Activated B cell treated with CpG ODN at 0.5 μM for 24 hours (primary cell): ENCODE data around the gene GDPD5. TPM values are rescaled to one million over a fixed set of nuclear protein-coding genes. Genes with fewer than 3 reads are reported as not detected.

ENCODE experiments used
- ATAC-seq: fragments of 200-7000 bp; cut with Tn5 transposase; one replicate; pipeline ENCODE4 v1.10.0; 2021; ENCODE audit warnings: low read depth, mild to moderate bottlenecking, moderate library complexity
- CTCF ChIA-PET: fragments of 350-600 bp; sonication (Branson Sonifier 250); formaldehyde crosslinking; loops from one replicate; lab custom pipeline; 2021; ENCODE audit warnings: antibody characterized with exemption; lab: Charles Lee
- POLR2A ChIA-PET: fragments of 350-600 bp; sonication (Branson Sonifier 250); formaldehyde crosslinking; loops from one replicate; lab custom pipeline; 2021; ENCODE audit warnings: antibody characterized with exemption; lab: Charles Lee
- DNase-seq: peaks from one replicate; pipeline ENCODE4 v3.0.0; 2022
- H3K27ac Mint-ChIP-seq: one replicate; pipeline ENCODE4 v1.8.0; 2020; ENCODE audit warnings: mixed read lengths
- H3K27me3 Mint-ChIP-seq: one replicate; pipeline ENCODE4 v1.8.0; 2021; ENCODE audit warnings: mixed read lengths
- H3K36me3 Mint-ChIP-seq: one replicate; pipeline ENCODE4 v1.8.0; 2021; ENCODE audit warnings: low read depth, mixed read lengths
- H3K4me1 Mint-ChIP-seq: one replicate; pipeline ENCODE4 v1.8.0; 2021; ENCODE audit warnings: mixed read lengths
- H3K4me3 Mint-ChIP-seq: one replicate; pipeline ENCODE4 v1.8.0; 2020; ENCODE audit warnings: mild to moderate bottlenecking, mixed read lengths
- H3K9me3 Mint-ChIP-seq: one replicate; pipeline ENCODE4 v1.8.0; 2020; ENCODE audit warnings: mixed read lengths
- CTCF ChIP-seq: fragments of 200-600 bp; IDR thresholded peaks from one replicate; pipeline ENCODE4 v1.8.0; 2022; ENCODE audit warnings: antibody characterized with exemption, mild to moderate bottlenecking
- intact Hi-C: fragments of 100-400 bp; cut with micrococcal nuclease; formaldehyde crosslinking; loops from one replicate; pipeline ENCODE4 v1.15.1; 2024
- total RNA-seq: library from RNA; stranded (reverse); gene quantifications from 2 replicates; pipeline ENCODE4 v1.2.3, GENCODE V29; 2022

GDPD5 gene
- total RNA-seq, 1 donor from 2014 or later: 22.2 TPM

- Mint-ChIP-seq H3K36me3 (peaks cover 10% of the 10 kb centered on the region), H3K4me3 (no peak overlapping the region), H3K27ac (no peak overlapping the region), H3K4me1 (peaks cover under 1% of the 10 kb centered on the region), H3K27me3 (no peaks in the 10 kb centered on the region), H3K9me3 (no peaks in the 10 kb centered on the region)
- intact Hi-C loops: no loop called here
- ChIA-PET POLR2A (no interaction called here), CTCF (no interaction called here)
- no peak for TF ChIP-seq CTCF
- no peak for DNase-seq
- ATAC-seq: no peak
Observed at GRCh38 chr11:75570559-75571139, 44.9 kb upstream of the GDPD5 start.

- intact Hi-C loops: no loop called here
- Mint-ChIP-seq H3K27me3 (no peaks in the 10 kb centered on the region), H3K9me3 (no peaks in the 10 kb centered on the region), H3K36me3 (peaks cover 10% of the 10 kb centered on the region), H3K4me1 (peaks cover 2% of the 10 kb centered on the region), H3K4me3 (no peak overlapping the region), H3K27ac (no peak overlapping the region)
- ATAC-seq (no peak), DNase-seq (no peak)
- ChIA-PET CTCF (no interaction called here), POLR2A (interaction anchor here (0.8 kb wide), 1 partner anchor 13 kb away, joined by 3 read pairs; no protein-coding TSS in a partner anchor)
- TF ChIP-seq CTCF: no peak
Observed at GRCh38 chr11:75568616-75569219, 43.0 kb upstream of the GDPD5 start.

- H3K9me3 Mint-ChIP-seq: no peaks in the 10 kb centered on the region
- intact Hi-C loops: no loop called here
- peaks cover 9% of the 10 kb centered on the region for H3K4me1 Mint-ChIP-seq
- no peak for DNase-seq
- TF ChIP-seq CTCF: no peak
- peaks cover 10% of the 10 kb centered on the region for H3K36me3 Mint-ChIP-seq
- ChIA-PET POLR2A (no interaction called here), CTCF (no interaction called here)
- no peaks in the 10 kb centered on the region for H3K27me3 Mint-ChIP-seq
- no peak for ATAC-seq
- no peak overlapping the region for H3K27ac Mint-ChIP-seq
- no peak overlapping the region for H3K4me3 Mint-ChIP-seq
Observed at GRCh38 chr11:75567971-75568370, 42.2 kb upstream of the GDPD5 start.

- CTCF ChIA-PET: no interaction called here
- Mint-ChIP-seq H3K27ac (no peak overlapping the region), H3K27me3 (no peaks in the 10 kb centered on the region), H3K4me3 (no peak overlapping the region), H3K4me1 (peaks cover 17% of the 10 kb centered on the region), H3K9me3 (no peaks in the 10 kb centered on the region), H3K36me3 (peaks cover 13% of the 10 kb centered on the region)
- intact Hi-C loops: no loop called here
- no peak for TF ChIP-seq CTCF
- DNase-seq (no peak), ATAC-seq (no peak)
- POLR2A ChIA-PET: no interaction called here
Observed at GRCh38 chr11:75566763-75567279, 41.1 kb upstream of the GDPD5 start.

- CTCF ChIA-PET: no interaction called here
- POLR2A ChIA-PET: no interaction called here
- Mint-ChIP-seq H3K4me1 (peaks cover 20% of the 10 kb centered on the region), H3K4me3 (no peak overlapping the region), H3K27me3 (peaks cover 2% of the 10 kb centered on the region), H3K9me3 (no peaks in the 10 kb centered on the region), H3K27ac (no peak overlapping the region), H3K36me3 (peaks cover 13% of the 10 kb centered on the region)
- ATAC-seq (no peak), DNase-seq (no peak)
- no peak for TF ChIP-seq CTCF
- intact Hi-C loops: no loop called here
Observed at GRCh38 chr11:75565916-75566762, 40.4 kb upstream of the GDPD5 start.
